Keratinocyte (primary cell): ENCODE data around the gene IL27RA. TPM values are rescaled to one million over a fixed set of nuclear protein-coding genes. Genes with fewer than 3 reads are reported as not detected.

ENCODE experiments used
- DNase-seq: peaks from one replicate; pipeline ENCODE4 v3.0.0-alpha.2; 2011; ENCODE audit warnings: low read depth, missing footprints, low spot score
- FAIRE-seq: peaks from 2 replicates; lab custom pipeline; 2011; peaks lifted over from hg19 to GRCh38; lab: Jason Lieb, UNC
- H2AFZ ChIP-seq: 2 replicates; pipeline ENCODE4 v1.6.0; 2012; ENCODE audit warnings: low read length, control low read depth, inconsistent platforms; ENCODE audit not compliant: control insufficient read depth
- H3K27ac ChIP-seq: 2 replicates; pipeline ENCODE4 v1.5.1; 2011; ENCODE audit warnings: low read length; ENCODE audit not compliant: control insufficient read depth, insufficient read depth
- H3K27me3 ChIP-seq: 3 replicates; pipeline ENCODE4 v1.6.0; 2011; ENCODE audit warnings: low read length; ENCODE audit not compliant: control insufficient read depth, insufficient read depth; ENCODE audit errors: extremely low read depth
- H3K36me3 ChIP-seq, 2 experiments: 2 replicates in 1 of 2; 3 replicates in 1 of 2; pipeline ENCODE4 v1.5.1; 2011; ENCODE audit warnings: low read length in 2 of 2, mild to moderate bottlenecking in 1 of 2; ENCODE audit not compliant: control insufficient read depth in 2 of 2, insufficient read depth in 2 of 2; ENCODE audit errors: extremely low read depth in 1 of 2
- H3K4me1 ChIP-seq: 3 replicates; pipeline ENCODE4 v1.5.1; 2011; ENCODE audit warnings: low read length; ENCODE audit not compliant: control insufficient read depth, insufficient read depth; ENCODE audit errors: extremely low read depth
- H3K4me2 ChIP-seq: 3 replicates; pipeline ENCODE4 v1.6.0; 2011; ENCODE audit warnings: low read depth, low read length; ENCODE audit not compliant: control insufficient read depth, insufficient read depth; ENCODE audit errors: extremely low read depth
- H3K4me3 ChIP-seq, 3 experiments: fragments of 200-600 bp in 1 of 3; sonication (generic) in 1 of 3; 2 replicates in 2 of 3; 3 replicates in 1 of 3; pipeline ENCODE4 v1.5.1; 2011 to 2016; ENCODE audit warnings: low read length in 3 of 3, mild to moderate bottlenecking in 3 of 3, control low read depth in 2 of 3, inconsistent platforms in 1 of 3, low read depth in 1 of 3, mixed read lengths in 1 of 3, mixed run types in 1 of 3, moderate library complexity in 1 of 3; ENCODE audit not compliant: control insufficient read depth in 2 of 3, insufficient read depth in 2 of 3; ENCODE audit errors: extremely low read depth in 1 of 3
- H3K79me2 ChIP-seq: 2 replicates; pipeline ENCODE4 v1.6.0; 2012; ENCODE audit warnings: low read length; ENCODE audit not compliant: control insufficient read depth, insufficient read depth
- H3K9ac ChIP-seq: 3 replicates; pipeline ENCODE4 v1.6.0; 2011; ENCODE audit warnings: low read length; ENCODE audit not compliant: control insufficient read depth, insufficient read depth; ENCODE audit errors: extremely low read depth
- H3K9me1 ChIP-seq: 3 replicates; pipeline ENCODE4 v1.6.0; 2011; ENCODE audit warnings: low read length; ENCODE audit not compliant: control insufficient read depth, insufficient read depth; ENCODE audit errors: extremely low read depth
- H3K9me3 ChIP-seq: 2 replicates; pipeline ENCODE4 v1.5.1; 2012; ENCODE audit warnings: low read depth, low read length; ENCODE audit not compliant: control insufficient read depth
- H4K20me1 ChIP-seq: 3 replicates; pipeline ENCODE4 v1.6.0; 2011; ENCODE audit warnings: low read length; ENCODE audit not compliant: control insufficient read depth, insufficient read depth; ENCODE audit errors: extremely low read depth
- EZH2 ChIP-seq: IDR thresholded peaks from one replicate; pipeline ENCODE4 v1.6.1; 2012; ENCODE audit warnings: inconsistent platforms, mild to moderate bottlenecking, low read length, moderate library complexity
- dilution Hi-C: fragments of 300-500 bp; cut with MboI; formaldehyde crosslinking; loops from one replicate; pipeline ENCODE4 v1.7.0; 2020; ENCODE audit warnings: low sequenced_read_pairs; ENCODE audit not compliant: extremely low pct_ligation_motif_present
- polyA plus RNA-seq, 5 experiments: library from polyadenylated mRNA; depleted of rRNA in 3 of 5; stranded (reverse) in 3 of 5; stranded (forward) in 1 of 5; unstranded in 1 of 5; fragments of >200 nt; gene quantifications; 1 replicate in 1 of 5; 2 replicates in 3 of 5; 3 replicates in 1 of 5; pipeline versions ENCODE4 v1.2.1 to v1.2.3, GENCODE V29; 2011 to 2012; ENCODE audit warnings: missing spikeins in 2 of 5, low read depth in 1 of 5, low replicate concordance in 1 of 5
- TF ChIP-seq, protein P1 (sequence below), 3 experiments: IDR thresholded peaks in 1 of 3; conservative IDR thresholded peaks in 1 of 3; optimal IDR thresholded peaks in 1 of 3; 2 replicates in 2 of 3; 3 replicates in 1 of 3; pipeline versions ENCODE3 to v1.5.1; 2011; ENCODE audit warnings: low read length in 3 of 3, mild to moderate bottlenecking in 3 of 3, moderate library complexity in 2 of 3, control low read depth in 1 of 3, inconsistent platforms in 1 of 3; ENCODE audit not compliant: insufficient read depth in 2 of 3; ENCODE audit errors: extremely low read depth in 1 of 3

The IL27RA gene
- polyA plus RNA-seq, 1 donor (not counting 4 experiments of a cell fraction or from before 2014, with no cell fraction given): 2.2 TPM

DNA sequence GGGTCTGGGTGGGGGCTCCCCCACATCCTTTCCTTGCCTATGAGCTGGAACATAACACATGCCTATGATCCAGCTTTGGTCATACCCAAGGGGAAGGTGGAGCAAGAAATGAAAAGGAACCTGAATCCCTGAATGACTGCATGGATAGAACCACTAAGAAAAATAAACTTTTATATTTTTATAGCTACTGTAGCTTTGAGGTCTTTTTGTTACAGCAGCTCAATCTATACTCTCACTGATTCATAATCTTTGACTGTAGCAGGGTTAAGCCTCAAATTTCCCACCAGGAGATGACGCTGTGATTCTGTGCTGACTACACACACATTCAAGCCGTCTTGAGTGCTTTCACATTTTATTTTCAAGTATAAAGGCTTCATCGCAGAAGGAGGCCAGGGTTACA is 21.5 kb downstream of the IL27RA start:
- no peak for FAIRE-seq
- no peaks in the 10 kb centered on the region for H3K9me3 ChIP-seq
- dilution Hi-C loops: no loop called here
- peaks cover 16% of the 10 kb centered on the region for H3K27me3 ChIP-seq
- no peak for DNase-seq
- H3K4me1 ChIP-seq: no peaks in the 10 kb centered on the region
- H2AFZ ChIP-seq: no peak overlapping the region
- TF ChIP-seq, protein P1, sequence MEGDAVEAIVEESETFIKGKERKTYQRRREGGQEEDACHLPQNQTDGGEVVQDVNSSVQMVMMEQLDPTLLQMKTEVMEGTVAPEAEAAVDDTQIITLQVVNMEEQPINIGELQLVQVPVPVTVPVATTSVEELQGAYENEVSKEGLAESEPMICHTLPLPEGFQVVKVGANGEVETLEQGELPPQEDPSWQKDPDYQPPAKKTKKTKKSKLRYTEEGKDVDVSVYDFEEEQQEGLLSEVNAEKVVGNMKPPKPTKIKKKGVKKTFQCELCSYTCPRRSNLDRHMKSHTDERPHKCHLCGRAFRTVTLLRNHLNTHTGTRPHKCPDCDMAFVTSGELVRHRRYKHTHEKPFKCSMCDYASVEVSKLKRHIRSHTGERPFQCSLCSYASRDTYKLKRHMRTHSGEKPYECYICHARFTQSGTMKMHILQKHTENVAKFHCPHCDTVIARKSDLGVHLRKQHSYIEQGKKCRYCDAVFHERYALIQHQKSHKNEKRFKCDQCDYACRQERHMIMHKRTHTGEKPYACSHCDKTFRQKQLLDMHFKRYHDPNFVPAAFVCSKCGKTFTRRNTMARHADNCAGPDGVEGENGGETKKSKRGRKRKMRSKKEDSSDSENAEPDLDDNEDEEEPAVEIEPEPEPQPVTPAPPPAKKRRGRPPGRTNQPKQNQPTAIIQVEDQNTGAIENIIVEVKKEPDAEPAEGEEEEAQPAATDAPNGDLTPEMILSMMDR (optimal IDR thresholded peaks at IDR 0.05 in 1 of 3, IDR thresholded peaks at IDR 0.05 in 1 of 3, conservative IDR thresholded peaks at IDR 0.05 in 1 of 3; ENCODE audit: extremely low read depth in 1 of 3, insufficient read depth in 2 of 3, low read length in 3 of 3): no peak
- TF ChIP-seq EZH2: no peak
- H3K27ac ChIP-seq: no peak overlapping the region
- no peak overlapping the region for H3K9ac ChIP-seq
- H4K20me1 ChIP-seq: no peaks in the 10 kb centered on the region
- no peaks in the 10 kb centered on the region for H3K9me1 ChIP-seq
- H3K79me2 ChIP-seq: no peaks in the 10 kb centered on the region
- no peak overlapping the region for H3K4me3 ChIP-seq
- no peak overlapping the region for H3K4me2 ChIP-seq
- H3K36me3 ChIP-seq: peaks cover 0 to 2% of the 10 kb centered on the region in 2 experiments

DNA sequence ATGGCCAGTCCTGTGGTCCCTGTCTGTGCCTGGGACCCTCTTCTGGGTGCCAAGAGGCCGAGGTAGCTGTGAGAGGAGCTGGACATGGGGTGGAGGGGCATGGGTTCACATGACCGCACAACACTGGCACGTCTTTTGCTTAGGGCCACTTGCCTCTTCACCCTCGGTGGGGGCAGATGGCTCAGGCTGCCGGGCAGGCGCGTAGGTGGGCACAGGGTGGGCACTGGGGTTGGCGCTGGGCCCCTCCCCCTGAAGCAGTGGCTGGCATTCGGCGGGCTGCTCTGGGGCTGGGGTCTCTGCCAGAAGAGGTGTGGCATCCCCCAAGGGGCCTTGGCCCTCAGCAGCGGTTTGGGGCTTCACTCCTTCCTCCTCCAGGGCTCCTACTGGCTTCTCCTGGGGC is 21.9 kb downstream of the IL27RA start:
- Histone ChIP-seq H4K20me1 (no peaks in the 10 kb centered on the region), H2AFZ (no peak overlapping the region), H3K4me3 (no peak overlapping the region), H3K4me1 (no peaks in the 10 kb centered on the region), H3K4me2 (no peak overlapping the region), H3K36me3 (peaks cover 0 to 2% of the 10 kb centered on the region in 2 experiments), H3K79me2 (no peaks in the 10 kb centered on the region), H3K9ac (no peak overlapping the region), H3K27ac (no peak overlapping the region), H3K27me3 (peaks cover 20% of the 10 kb centered on the region), H3K9me3 (no peaks in the 10 kb centered on the region), H3K9me1 (no peaks in the 10 kb centered on the region)
- dilution Hi-C loops: no loop called here
- no peak for FAIRE-seq
- DNase-seq: no peak
- no peak for TF ChIP-seq EZH2
- TF ChIP-seq, protein P1 (optimal IDR thresholded peaks at IDR 0.05 in 1 of 3, IDR thresholded peaks at IDR 0.05 in 1 of 3, conservative IDR thresholded peaks at IDR 0.05 in 1 of 3; ENCODE audit: extremely low read depth in 1 of 3, insufficient read depth in 2 of 3, low read length in 3 of 3): no peak
